ENCODE measurements around the gene KRTAP12-2.

DNA sequence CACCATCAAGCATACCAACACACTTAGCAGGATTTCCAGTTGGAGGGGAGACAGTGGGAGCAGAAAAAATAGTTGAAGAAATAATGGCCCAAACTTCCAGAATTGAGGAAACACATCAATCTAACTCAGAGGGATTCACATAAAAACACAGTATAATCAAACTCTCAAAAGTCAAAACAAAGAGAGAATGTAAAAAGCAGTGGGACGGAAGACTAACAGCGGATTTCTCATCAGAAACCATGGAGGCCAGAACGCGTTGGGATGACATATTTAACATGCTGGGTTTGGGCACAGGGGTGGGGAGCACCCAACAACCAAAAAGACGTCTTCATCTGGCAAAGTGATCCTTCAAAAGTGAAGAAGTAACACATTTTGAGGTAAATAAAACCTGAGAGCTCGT lies 46.8 kb downstream of the KRTAP12-2 start:
- no peak for TF ChIP-seq EP300 (IDR thresholded peaks at IDR 0.05)
- TF ChIP-seq, protein P1, sequence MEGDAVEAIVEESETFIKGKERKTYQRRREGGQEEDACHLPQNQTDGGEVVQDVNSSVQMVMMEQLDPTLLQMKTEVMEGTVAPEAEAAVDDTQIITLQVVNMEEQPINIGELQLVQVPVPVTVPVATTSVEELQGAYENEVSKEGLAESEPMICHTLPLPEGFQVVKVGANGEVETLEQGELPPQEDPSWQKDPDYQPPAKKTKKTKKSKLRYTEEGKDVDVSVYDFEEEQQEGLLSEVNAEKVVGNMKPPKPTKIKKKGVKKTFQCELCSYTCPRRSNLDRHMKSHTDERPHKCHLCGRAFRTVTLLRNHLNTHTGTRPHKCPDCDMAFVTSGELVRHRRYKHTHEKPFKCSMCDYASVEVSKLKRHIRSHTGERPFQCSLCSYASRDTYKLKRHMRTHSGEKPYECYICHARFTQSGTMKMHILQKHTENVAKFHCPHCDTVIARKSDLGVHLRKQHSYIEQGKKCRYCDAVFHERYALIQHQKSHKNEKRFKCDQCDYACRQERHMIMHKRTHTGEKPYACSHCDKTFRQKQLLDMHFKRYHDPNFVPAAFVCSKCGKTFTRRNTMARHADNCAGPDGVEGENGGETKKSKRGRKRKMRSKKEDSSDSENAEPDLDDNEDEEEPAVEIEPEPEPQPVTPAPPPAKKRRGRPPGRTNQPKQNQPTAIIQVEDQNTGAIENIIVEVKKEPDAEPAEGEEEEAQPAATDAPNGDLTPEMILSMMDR (IDR thresholded peaks at IDR 0.05), result no peak
- no peak for TF ChIP-seq POLR2A (IDR thresholded peaks at IDR 0.05)
- no peak for TF ChIP-seq POLR2AphosphoS5 (IDR thresholded peaks at IDR 0.05)
